HFFc6 (cell line): ENCODE results near the gene OR2AK2. TPM values are rescaled to one million over a fixed set of nuclear protein-coding genes. Genes with fewer than 3 reads are reported as not detected.

ENCODE experiments used
- DNase-seq: peaks from one replicate; pipeline ENCODE4 v3.0.0-alpha.2; 2018
- H3K27ac Mint-ChIP-seq: 2 replicates; pipeline ENCODE4 v1.8.0; 2020; ENCODE audit warnings: mild to moderate bottlenecking, mixed read lengths
- H3K27me3 Mint-ChIP-seq: 2 replicates; pipeline ENCODE4 v1.8.0; 2021; ENCODE audit warnings: mild to moderate bottlenecking, moderate library complexity, mixed read lengths; ENCODE audit not compliant: insufficient read depth
- H3K36me3 Mint-ChIP-seq: 2 replicates; pipeline ENCODE4 v1.8.0; 2021; ENCODE audit warnings: low read depth, mixed read lengths
- H3K4me1 Mint-ChIP-seq: 2 replicates; pipeline ENCODE4 v1.8.0; 2020; ENCODE audit warnings: low read depth, mixed read lengths
- H3K4me3 Mint-ChIP-seq: 2 replicates; pipeline ENCODE4 v1.8.0; 2020; ENCODE audit warnings: mild to moderate bottlenecking, moderate library complexity, mixed read lengths
- H3K9me3 Mint-ChIP-seq: 2 replicates; pipeline ENCODE4 v1.8.0; 2020; ENCODE audit warnings: mild to moderate bottlenecking, mixed read lengths
- CTCF ChIP-seq: fragments of 200-600 bp; sonication (generic); IDR thresholded peaks from 2 replicates; pipeline ENCODE4 v1.5.0; 2021; ENCODE audit warnings: antibody characterized with exemption, mild to moderate bottlenecking
- total RNA-seq, 6 experiments: library from RNA; stranded (reverse); fragmentation: NEBNext Ultra II Directional; extraction: Animal tissue kit (Norgen Biotek cat#: 25700); gene quantifications; 2 replicates in 1 of 6; 3 replicates in 5 of 6; pipeline ENCODE4 v1.2.3, GENCODE V29; 2021

The OR2AK2 gene
- total RNA-seq, 6 experiments from 2014 or later: not detected

GRCh38 chr1:247998811-247999210, 33.8 kb downstream of the OR2AK2 start:
- Mint-ChIP-seq H3K36me3 (no peaks in the 10 kb centered on the region), H3K27me3 (no peaks in the 10 kb centered on the region; the same call in 1 of the 2 replicates), H3K4me3 (no peak overlapping the region), H3K27ac (no peak overlapping the region), H3K4me1 (no peaks in the 10 kb centered on the region), H3K9me3 (peaks cover 29% of the 10 kb centered on the region)
- no peak for TF ChIP-seq CTCF
- no peak for DNase-seq

- no peaks in the 10 kb centered on the region; the same call in 1 of the 2 replicates for H3K27me3 Mint-ChIP-seq
- no peaks in the 10 kb centered on the region for H3K4me1 Mint-ChIP-seq
- H3K36me3 Mint-ChIP-seq: no peaks in the 10 kb centered on the region
- TF ChIP-seq CTCF: no peak
- no peak overlapping the region for H3K27ac Mint-ChIP-seq
- no peak for DNase-seq
- no peak overlapping the region for H3K4me3 Mint-ChIP-seq
- H3K9me3 Mint-ChIP-seq: peaks cover 29% of the 10 kb centered on the region
Observed at GRCh38 chr1:248000169-248000568, 35.1 kb downstream of the OR2AK2 start.

- no peak for TF ChIP-seq CTCF
- no peak overlapping the region for H3K27ac Mint-ChIP-seq
- H3K27me3 Mint-ChIP-seq: no peaks in the 10 kb centered on the region
- no peak overlapping the region for H3K4me3 Mint-ChIP-seq
- H3K9me3 Mint-ChIP-seq: peaks cover 56% of the 10 kb centered on the region
- peaks cover 12% of the 10 kb centered on the region; the same call in 1 of the 2 replicates for H3K36me3 Mint-ChIP-seq
- H3K4me1 Mint-ChIP-seq: no peaks in the 10 kb centered on the region
- DNase-seq: no peak
Observed at GRCh38 chr1:248007778-248008177, 42.7 kb downstream of the OR2AK2 start.

DNA sequence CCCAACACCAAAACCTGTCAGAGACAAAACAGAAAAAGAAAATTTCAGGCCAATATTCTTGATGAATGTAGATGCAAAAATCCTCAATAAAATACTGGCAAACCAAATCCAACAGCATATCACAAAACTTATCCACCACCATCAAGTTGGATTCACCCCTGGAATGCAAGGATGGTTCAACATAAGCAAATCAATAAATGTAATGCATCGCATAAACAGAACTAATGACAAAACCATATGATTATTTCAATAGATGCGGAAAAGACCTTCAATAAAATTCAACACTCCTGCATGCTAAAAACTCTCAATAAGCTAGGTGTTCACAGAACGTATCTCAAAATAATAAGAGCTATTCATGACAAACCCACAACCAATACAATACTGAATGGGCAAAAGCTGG, 44.6 kb downstream of the OR2AK2 start:
- Mint-ChIP-seq H3K4me1 (no peaks in the 10 kb centered on the region), H3K27ac (no peak overlapping the region), H3K36me3 (peaks cover 12% of the 10 kb centered on the region; the same call in 1 of the 2 replicates), H3K9me3 (peaks cover 49% of the 10 kb centered on the region), H3K27me3 (no peaks in the 10 kb centered on the region), H3K4me3 (no peak overlapping the region)
- TF ChIP-seq CTCF: no peak
- DNase-seq: no peak

DNA sequence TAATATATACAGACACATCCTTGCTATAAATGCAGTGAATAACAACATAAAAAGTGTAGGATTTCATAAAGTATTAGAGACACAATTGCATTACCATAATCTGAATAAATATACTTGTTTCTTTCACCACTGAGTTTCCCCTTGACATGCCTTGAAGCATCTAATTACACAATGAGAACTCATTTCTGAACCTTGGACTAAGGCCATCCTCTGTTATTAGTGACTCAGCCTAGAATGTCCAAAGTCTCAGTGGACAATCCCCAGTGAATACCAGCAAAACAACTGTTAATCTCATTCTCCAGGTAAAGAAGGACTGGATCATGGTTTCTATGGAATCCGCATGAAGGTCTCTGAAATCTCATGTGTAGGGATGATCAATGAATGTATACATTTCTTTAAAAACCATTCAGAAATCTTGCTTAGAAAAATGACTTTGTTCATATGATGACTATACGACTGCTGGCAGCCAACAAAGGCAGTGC, 48.2 kb downstream of the OR2AK2 start, which contains the start of gene OR2L5:
TSS of gene OR2L5 (plus strand) at position 432 of the 482 bp plus-strand sequence. CDS start 8,288 bp downstream, outside the sequence.
- TF ChIP-seq CTCF: no peak
- H3K4me3 Mint-ChIP-seq: no peak within 1 kb of the TSS
- no peak within 1 kb of the TSS for H3K27ac Mint-ChIP-seq
- no peak for DNase-seq
- no peaks in the 10 kb centered on the region for H3K27me3 Mint-ChIP-seq
- H3K9me3 Mint-ChIP-seq: peaks cover 45% of the 10 kb centered on the region
- H3K4me1 Mint-ChIP-seq: no peaks in the 10 kb centered on the region
- H3K36me3 Mint-ChIP-seq: peaks cover 12% of the 10 kb centered on the region; the same call in 1 of the 2 replicates

DNA sequence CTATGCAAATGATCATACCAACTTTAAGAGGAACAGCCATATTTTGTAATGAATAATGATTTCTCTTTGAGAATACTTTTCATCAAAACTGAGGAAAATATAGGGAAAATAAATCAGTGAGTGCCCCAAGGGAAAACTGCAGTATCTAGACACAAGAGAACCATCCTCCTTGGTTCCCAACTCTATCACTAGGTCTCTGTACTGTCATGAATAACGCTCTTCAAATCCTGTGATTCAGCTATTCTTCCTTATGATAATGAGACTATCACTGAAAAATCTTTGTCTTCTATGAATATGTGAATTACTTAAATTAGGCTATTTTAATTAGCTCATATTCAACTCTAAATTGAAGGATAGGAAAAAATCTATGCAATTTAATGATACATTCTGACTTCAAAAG, 50.8 kb downstream of the OR2AK2 start:
- no peaks in the 10 kb centered on the region for H3K27me3 Mint-ChIP-seq
- TF ChIP-seq CTCF: no peak
- no peak overlapping the region for H3K27ac Mint-ChIP-seq
- DNase-seq: no peak
- no peak overlapping the region for H3K4me3 Mint-ChIP-seq
- H3K36me3 Mint-ChIP-seq: 0 out of 2 replicates have a peak, but pooled peaks cover 2% of the 10 kb centered on the region
- no peaks in the 10 kb centered on the region for H3K4me1 Mint-ChIP-seq
- H3K9me3 Mint-ChIP-seq: peaks cover 35% of the 10 kb centered on the region
